Measurements from ENCODE around the gene SIPA1. TPM values are rescaled to one million over a fixed set of nuclear protein-coding genes. Genes with fewer than 3 reads are reported as not detected.

The SIPA1 gene
- total RNA-seq, 2 experiments from 2014 or later: 95.4 to 156 TPM

- TF ChIP-seq CTCF (conservative IDR thresholded peaks at IDR 0.05; ENCODE audit: low read length) (no peak), EZH2phosphoT487 (IDR thresholded peaks at IDR 0.05; ENCODE audit: borderline replicate concordance, low read depth, low read length) (no peak)
- Histone ChIP-seq H3K9me2 (ENCODE audit: insufficient read depth, low read length) (no peaks in the 10 kb centered on the region), H3K79me2 (ENCODE audit: insufficient read depth, low read depth, low read length) (no peaks in the 10 kb centered on the region), H2AFZ (ENCODE audit: low read length) (no peak overlapping the region), H3K4me2 (ENCODE audit: low read length) (no peak overlapping the region), H3K4me1 (ENCODE audit: insufficient read depth, low read length, poor library complexity, severe bottlenecking) (peaks cover 32% of the 10 kb centered on the region), H3K9me3 (ENCODE audit: low read length) (no peaks in the 10 kb centered on the region), H4K20me1 (ENCODE audit: insufficient read depth, low read length) (no peaks in the 10 kb centered on the region), H3K4me3 (ENCODE audit: low read depth, low read length, poor library complexity, severe bottlenecking) (no peak overlapping the region), H3K27ac (ENCODE audit: low read depth, low read length, poor library complexity, severe bottlenecking) (no peak overlapping the region), H3K36me3 (ENCODE audit: insufficient read depth, low read length) (peaks cover 55% of the 10 kb centered on the region)
- intact Hi-C loops (cut with micrococcal nuclease; ENCODE audit: unreplicated experiment): no loop called here
- no TSS peak for BruUV-seq (replicated peaks)
- POLR2A ChIA-PET: no interaction called here
- DNase-seq (ENCODE audit: low spot score): peak; percentile 21
- CTCF ChIA-PET (ENCODE audit: unreplicated experiment): no interaction called here
Observed at GRCh38 chr11:65606876-65607613, 30.9 kb upstream of the SIPA1 start.

GRCh38 chr11:65607614-65608426 lies 30.1 kb upstream of the SIPA1 start:
- DNase-seq (ENCODE audit: low spot score): no peak
- Histone ChIP-seq H3K9me2 (ENCODE audit: insufficient read depth, low read length) (no peaks in the 10 kb centered on the region), H3K27ac (ENCODE audit: low read depth, low read length, poor library complexity, severe bottlenecking) (no peak overlapping the region), H3K4me2 (ENCODE audit: low read length) (no peak overlapping the region), H3K4me3 (ENCODE audit: low read depth, low read length, poor library complexity, severe bottlenecking) (no peak overlapping the region), H2AFZ (ENCODE audit: low read length) (no peak overlapping the region), H3K36me3 (ENCODE audit: insufficient read depth, low read length) (peaks cover 47% of the 10 kb centered on the region), H4K20me1 (ENCODE audit: insufficient read depth, low read length) (no peaks in the 10 kb centered on the region), H3K4me1 (ENCODE audit: insufficient read depth, low read length, poor library complexity, severe bottlenecking) (peaks cover 36% of the 10 kb centered on the region), H3K79me2 (ENCODE audit: insufficient read depth, low read depth, low read length) (peaks cover 7% of the 10 kb centered on the region; the same call in 1 of the 2 replicates), H3K9me3 (ENCODE audit: low read length) (no peaks in the 10 kb centered on the region)
- TF ChIP-seq CTCF (conservative IDR thresholded peaks at IDR 0.05; ENCODE audit: low read length): no peak
- TF ChIP-seq EZH2phosphoT487 (IDR thresholded peaks at IDR 0.05; ENCODE audit: borderline replicate concordance, low read depth, low read length): no peak
- BruUV-seq (replicated peaks): no TSS peak
- CTCF ChIA-PET (ENCODE audit: unreplicated experiment): no interaction called here
- POLR2A ChIA-PET: no interaction called here
- intact Hi-C loops (cut with micrococcal nuclease; ENCODE audit: unreplicated experiment): no loop called here

GRCh38 chr11:65609229-65609628 lies 28.7 kb upstream of the SIPA1 start:
- CTCF ChIA-PET (ENCODE audit: unreplicated experiment): no interaction called here
- H3K36me3 ChIP-seq (ENCODE audit: insufficient read depth, low read length): peaks cover 33% of the 10 kb centered on the region
- no peak overlapping the region for H3K4me3 ChIP-seq (ENCODE audit: low read depth, low read length, poor library complexity, severe bottlenecking)
- intact Hi-C loops (cut with micrococcal nuclease; ENCODE audit: unreplicated experiment): no loop called here
- no peaks in the 10 kb centered on the region for H3K9me2 ChIP-seq (ENCODE audit: insufficient read depth, low read length)
- no peaks in the 10 kb centered on the region for H4K20me1 ChIP-seq (ENCODE audit: insufficient read depth, low read length)
- no TSS peak for BruUV-seq (replicated peaks)
- TF ChIP-seq CTCF (conservative IDR thresholded peaks at IDR 0.05; ENCODE audit: low read length): no peak
- TF ChIP-seq EZH2phosphoT487 (IDR thresholded peaks at IDR 0.05; ENCODE audit: borderline replicate concordance, low read depth, low read length): no peak
- H3K9me3 ChIP-seq (ENCODE audit: low read length): no peaks in the 10 kb centered on the region
- no peak overlapping the region for H3K4me2 ChIP-seq (ENCODE audit: low read length)
- DNase-seq (ENCODE audit: low spot score): no peak
- POLR2A ChIA-PET: no interaction called here
- peaks cover 19% of the 10 kb centered on the region; the same call in 1 of the 2 replicates for H3K79me2 ChIP-seq (ENCODE audit: insufficient read depth, low read depth, low read length)
- H2AFZ ChIP-seq (ENCODE audit: low read length): no peak overlapping the region
- H3K4me1 ChIP-seq (ENCODE audit: insufficient read depth, low read length, poor library complexity, severe bottlenecking): peaks cover 32% of the 10 kb centered on the region
- H3K27ac ChIP-seq (ENCODE audit: low read depth, low read length, poor library complexity, severe bottlenecking): no peak overlapping the region
